ENCODE measurements around the gene AHR.
"Not testable (repeated sequence)": the region's sequence is repeated elsewhere in the genome, so short reads cannot be mapped to it uniquely, and the experiment has no call there.

Gene AHR

GRCh38 chr7:17392846-17393245 lies 94.4 kb downstream of the AHR start:
- TF ChIP-seq CTCF (IDR thresholded peaks at IDR 0.05) (no peak), ZFX (IDR thresholded peaks at IDR 0.05; ENCODE audit: borderline replicate concordance) (no peak)
- no peak overlapping the region for H3K27ac ChIP-seq

- not testable (repeated sequence) for H3K27ac ChIP-seq
Observed at GRCh38 chr7:17394563-17394962, 96.1 kb downstream of the AHR start.

Measured in 22Rv1 (cell line).